ENCODE measurements around the gene GEMIN7.

GRCh38 chr19:45057444-45057843 lies 21.6 kb upstream of the GEMIN7 start:
- TF ChIP-seq, protein P1, sequence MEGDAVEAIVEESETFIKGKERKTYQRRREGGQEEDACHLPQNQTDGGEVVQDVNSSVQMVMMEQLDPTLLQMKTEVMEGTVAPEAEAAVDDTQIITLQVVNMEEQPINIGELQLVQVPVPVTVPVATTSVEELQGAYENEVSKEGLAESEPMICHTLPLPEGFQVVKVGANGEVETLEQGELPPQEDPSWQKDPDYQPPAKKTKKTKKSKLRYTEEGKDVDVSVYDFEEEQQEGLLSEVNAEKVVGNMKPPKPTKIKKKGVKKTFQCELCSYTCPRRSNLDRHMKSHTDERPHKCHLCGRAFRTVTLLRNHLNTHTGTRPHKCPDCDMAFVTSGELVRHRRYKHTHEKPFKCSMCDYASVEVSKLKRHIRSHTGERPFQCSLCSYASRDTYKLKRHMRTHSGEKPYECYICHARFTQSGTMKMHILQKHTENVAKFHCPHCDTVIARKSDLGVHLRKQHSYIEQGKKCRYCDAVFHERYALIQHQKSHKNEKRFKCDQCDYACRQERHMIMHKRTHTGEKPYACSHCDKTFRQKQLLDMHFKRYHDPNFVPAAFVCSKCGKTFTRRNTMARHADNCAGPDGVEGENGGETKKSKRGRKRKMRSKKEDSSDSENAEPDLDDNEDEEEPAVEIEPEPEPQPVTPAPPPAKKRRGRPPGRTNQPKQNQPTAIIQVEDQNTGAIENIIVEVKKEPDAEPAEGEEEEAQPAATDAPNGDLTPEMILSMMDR (conservative IDR thresholded peaks at IDR 0.05; ENCODE audit: low read depth, low read length) = no peak
- TF ChIP-seq EZH2 (IDR thresholded peaks at IDR 0.05; ENCODE audit: borderline replicate concordance, low read depth, low read length, poor library complexity, severe bottlenecking) = no peak

Data from A673 (cell line).